Loucy (cell line): ENCODE data around the gene C6orf52.
A peak's percentile ranks its signal among the peaks of the same experiment; 100 is the strongest.
"Not testable (repeated sequence)": the region's sequence is repeated elsewhere in the genome, so short reads cannot be mapped to it uniquely, and the experiment has no call there.

Experiments
- H2AFZ ChIP-seq: fragments of 200-600 bp; sonication (generic); 2 replicates; pipeline ENCODE4 v1.6.0; 2016; ENCODE audit warnings: antibody characterized with exemption, mild to moderate bottlenecking, low read length, moderate library complexity
- H3F3A ChIP-seq: fragments of 200-600 bp; 2 replicates; pipeline ENCODE4 v1.6.0; 2016; ENCODE audit warnings: antibody characterized with exemption, low read depth, mild to moderate bottlenecking
- H3K27me3 ChIP-seq: fragments of 200-600 bp; sonication (generic); 2 replicates; pipeline ENCODE4 v1.6.1; 2014; ENCODE audit warnings: low read length, mild to moderate bottlenecking; ENCODE audit not compliant: insufficient read depth, poor library complexity, severe bottlenecking
- H3K36me3 ChIP-seq: fragments of 200-600 bp; sonication (generic); 2 replicates; pipeline ENCODE4 v1.6.1; 2016; ENCODE audit warnings: low read length; ENCODE audit not compliant: insufficient read depth
- H3K4me1 ChIP-seq: fragments of 200-600 bp; sonication (generic); 2 replicates; pipeline ENCODE4 v1.5.1; 2014; ENCODE audit warnings: low read length, mild to moderate bottlenecking; ENCODE audit not compliant: insufficient read depth, poor library complexity, severe bottlenecking
- H3K4me2 ChIP-seq: fragments of 200-600 bp; sonication (generic); 2 replicates; pipeline ENCODE4 v1.6.0; 2014; ENCODE audit warnings: antibody characterized with exemption, low read length, low read depth, mild to moderate bottlenecking; ENCODE audit not compliant: poor library complexity, severe bottlenecking
- H3K4me3 ChIP-seq: fragments of 200-600 bp; sonication (generic); 2 replicates; pipeline ENCODE4 v1.5.1; 2014; ENCODE audit warnings: low read length, mild to moderate bottlenecking, mixed read lengths; ENCODE audit not compliant: poor library complexity, severe bottlenecking
- H3K79me2 ChIP-seq: fragments of 200-600 bp; sonication (generic); 2 replicates; pipeline ENCODE4 v1.6.1; 2014; ENCODE audit warnings: low read length; ENCODE audit not compliant: insufficient read depth
- H3K9ac ChIP-seq: fragments of 200-600 bp; sonication (generic); 2 replicates; pipeline ENCODE4 v1.6.0; 2014; ENCODE audit warnings: mild to moderate bottlenecking, low read depth, low read length, moderate library complexity; ENCODE audit not compliant: poor library complexity, severe bottlenecking
- H3K9me2 ChIP-seq: fragments of 200-600 bp; sonication (generic); replicated peaks from 2 replicates; pipeline ENCODE4 v1.6.1; 2016; ENCODE audit warnings: low read depth, low read length, mixed read lengths
- H3K9me3 ChIP-seq: fragments of 200-600 bp; sonication (generic); 2 replicates; pipeline ENCODE4 v1.6.1; 2014; ENCODE audit warnings: mild to moderate bottlenecking, antibody characterized with exemption, low read length, low read depth; ENCODE audit not compliant: insufficient read depth
- H4K20me1 ChIP-seq: fragments of 200-600 bp; sonication (generic); 2 replicates; pipeline ENCODE4 v1.6.0; 2014; ENCODE audit warnings: antibody characterized with exemption, low read length, mild to moderate bottlenecking; ENCODE audit not compliant: insufficient read depth, poor library complexity, severe bottlenecking
- CTCF ChIP-seq: fragments of 200-600 bp; sonication (generic); conservative IDR thresholded peaks from 2 replicates; pipeline ENCODE4 v1.5.1; 2014; ENCODE audit warnings: mild to moderate bottlenecking, antibody characterized with exemption, low read length
- EZH2phosphoT487 ChIP-seq: fragments of 200-600 bp; IDR thresholded peaks from 2 replicates; pipeline ENCODE4 v1.6.1; 2018; ENCODE audit warnings: antibody characterized with exemption, mild to moderate bottlenecking, moderate library complexity, borderline replicate concordance

C6orf52 gene

GRCh38 chr6:10722570-10722819 is 28.1 kb upstream of the C6orf52 start:
- H3F3A ChIP-seq, result no peaks in the 10 kb centered on the region
- H3K4me1 ChIP-seq, result peaks cover 31% of the 10 kb centered on the region
- H4K20me1 ChIP-seq, result no peaks in the 10 kb centered on the region
- H2AFZ ChIP-seq, result peak overlapping the region; percentile 92
- no peaks in the 10 kb centered on the region for H3K9me2 ChIP-seq
- peak overlapping the region; percentile 90 for H3K4me2 ChIP-seq
- no peaks in the 10 kb centered on the region for H3K27me3 ChIP-seq
- TF ChIP-seq CTCF, result no peak
- TF ChIP-seq EZH2phosphoT487, result no peak
- H3K9me3 ChIP-seq, result no peaks in the 10 kb centered on the region
- H3K36me3 ChIP-seq, result no peaks in the 10 kb centered on the region
- peaks cover 26% of the 10 kb centered on the region for H3K79me2 ChIP-seq
- peak overlapping the region; percentile 87 for H3K4me3 ChIP-seq
- peak overlapping the region; percentile 82 for H3K9ac ChIP-seq

- TF ChIP-seq EZH2phosphoT487 (no peak), CTCF (no peak)
- H2AFZ ChIP-seq, result peak overlapping the region; percentile 92
- peaks cover 31% of the 10 kb centered on the region for H3K4me1 ChIP-seq
- H3K9ac ChIP-seq, result peak overlapping the region; percentile 82
- no peaks in the 10 kb centered on the region for H3K27me3 ChIP-seq
- no peaks in the 10 kb centered on the region for H4K20me1 ChIP-seq
- H3K4me3 ChIP-seq, result peak overlapping the region; percentile 87
- no peaks in the 10 kb centered on the region for H3F3A ChIP-seq
- peaks cover 26% of the 10 kb centered on the region for H3K79me2 ChIP-seq
- no peaks in the 10 kb centered on the region for H3K9me3 ChIP-seq
- H3K4me2 ChIP-seq, result peak overlapping the region; percentile 90
- H3K36me3 ChIP-seq, result no peaks in the 10 kb centered on the region
- no peaks in the 10 kb centered on the region for H3K9me2 ChIP-seq
Measured at GRCh38 chr6:10721850-10722569, 27.6 kb upstream of the C6orf52 start.

GRCh38 chr6:10720960-10721849 is 26.8 kb upstream of the C6orf52 start:
- H2AFZ ChIP-seq, H3K27me3 ChIP-seq, H3F3A ChIP-seq, H4K20me1 ChIP-seq, H3K36me3 ChIP-seq, H3K9me2 ChIP-seq, H3K9me3 ChIP-seq: not testable (repeated sequence)
- Histone ChIP-seq H3K9ac (peak overlapping the region; percentile 71), H3K4me2 (peak overlapping the region; percentile 90), H3K4me3 (peak overlapping the region; percentile 66), H3K79me2 (peaks cover 26% of the 10 kb centered on the region), H3K4me1 (peaks cover 31% of the 10 kb centered on the region)
